ENCODE measurements around the gene GCN1. TPM values are rescaled to one million over a fixed set of nuclear protein-coding genes. Genes with fewer than 3 reads are reported as not detected.

Gene GCN1
- total and polyA plus RNA-seq, 7 donors, result 9.2 to 70.3 (median 32.9) TPM

GRCh38 chr12:120180975-120181374, 13.5 kb downstream of the GCN1 start:
- no peak overlapping the region for H3K27ac ChIP-seq
- H3K4me3 ChIP-seq, result no peak overlapping the region
- H3K27me3 ChIP-seq, result no peaks in the 10 kb centered on the region
- peaks cover 34 to 87% (median 66%) of the 10 kb centered on the region in 4 donors for H3K36me3 ChIP-seq
- no peaks in the 10 kb centered on the region for H3K4me1 ChIP-seq
- TF ChIP-seq EP300 (IDR thresholded peaks at IDR 0.05) (no peak), CTCF (IDR thresholded peaks at IDR 0.05) (no peak), POLR2AphosphoS5 (IDR thresholded peaks at IDR 0.05) (no peak), POLR2A (IDR thresholded peaks at IDR 0.05) (no peak)
- H3K9me3 ChIP-seq, result no peaks in the 10 kb centered on the region
- DNase-seq, result no peak
- intact Hi-C loops (cut with DNase I), result loop anchor here (10.0 kb wide), 1 partner anchor 624 kb away; no protein-coding TSS in a partner anchor
- 85 to 92% methylated on average over 7 of the region's 7 CpGs for WGBS, 2 donors

GRCh38 chr12:120175537-120175936, 19.0 kb downstream of the GCN1 start:
- Histone ChIP-seq H3K4me1 (no peaks in the 10 kb centered on the region), H3K9me3 (no peaks in the 10 kb centered on the region), H3K4me3 (no peak overlapping the region), H3K36me3 (peaks cover 44 to 96% (median 81%) of the 10 kb centered on the region in 4 donors), H3K27me3 (no peaks in the 10 kb centered on the region), H3K27ac (no peak overlapping the region)
- DNase-seq, result no peak
- 93 to 94% methylated on average over 11 of the region's 11 CpGs for WGBS, 2 donors
- TF ChIP-seq POLR2A (IDR thresholded peaks at IDR 0.05) (no peak), EP300 (IDR thresholded peaks at IDR 0.05) (no peak), POLR2AphosphoS5 (IDR thresholded peaks at IDR 0.05) (no peak), CTCF (IDR thresholded peaks at IDR 0.05) (no peak)
- intact Hi-C loops (cut with DNase I), result no loop called here

GRCh38 chr12:120175062-120175461, 19.5 kb downstream of the GCN1 start:
- 74 to 97% methylated on average over 5 of the region's 5 CpGs for WGBS, 2 donors
- no peaks in the 10 kb centered on the region for H3K9me3 ChIP-seq
- intact Hi-C loops (cut with DNase I), result no loop called here
- H3K4me1 ChIP-seq, result no peaks in the 10 kb centered on the region
- no peak overlapping the region for H3K27ac ChIP-seq
- H3K27me3 ChIP-seq, result no peaks in the 10 kb centered on the region
- no peak overlapping the region for H3K4me3 ChIP-seq
- no peak for DNase-seq
- peaks cover 44 to 100% (median 85%) of the 10 kb centered on the region in 4 donors for H3K36me3 ChIP-seq
- TF ChIP-seq POLR2A (IDR thresholded peaks at IDR 0.05) (no peak), POLR2AphosphoS5 (IDR thresholded peaks at IDR 0.05) (no peak), EP300 (IDR thresholded peaks at IDR 0.05) (no peak), CTCF (IDR thresholded peaks at IDR 0.05) (no peak)

- Histone ChIP-seq H3K27me3 (no peaks in the 10 kb centered on the region), H3K4me3 (no peak overlapping the region), H3K27ac (no peak overlapping the region), H3K9me3 (no peaks in the 10 kb centered on the region), H3K36me3 (peaks cover 38 to 100% (median 77%) of the 10 kb centered on the region in 4 donors), H3K4me1 (no peaks in the 10 kb centered on the region)
- intact Hi-C loops (cut with DNase I), result no loop called here
- TF ChIP-seq CTCF (IDR thresholded peaks at IDR 0.05) (no peak), POLR2AphosphoS5 (IDR thresholded peaks at IDR 0.05) (no peak), EP300 (IDR thresholded peaks at IDR 0.05) (no peak), POLR2A (IDR thresholded peaks at IDR 0.05) (no peak)
- 95 to 97% methylated on average over 3 of the region's 3 CpGs for WGBS, 2 donors
- DNase-seq, result no peak
Measured at GRCh38 chr12:120172053-120172452, 22.5 kb downstream of the GCN1 start.

GRCh38 chr12:120170631-120171030, 23.9 kb downstream of the GCN1 start:
- intact Hi-C loops (cut with DNase I), result no loop called here
- no peaks in the 10 kb centered on the region for H3K4me1 ChIP-seq
- H3K36me3 ChIP-seq, result peaks cover 35 to 100% (median 64%) of the 10 kb centered on the region in 4 donors
- H3K27me3 ChIP-seq, result no peaks in the 10 kb centered on the region
- no peak overlapping the region for H3K27ac ChIP-seq
- no peak overlapping the region for H3K4me3 ChIP-seq
- no peak for DNase-seq
- TF ChIP-seq POLR2AphosphoS5 (IDR thresholded peaks at IDR 0.05) (no peak), POLR2A (IDR thresholded peaks at IDR 0.05) (no peak), EP300 (IDR thresholded peaks at IDR 0.05) (no peak), CTCF (IDR thresholded peaks at IDR 0.05) (no peak)
- H3K9me3 ChIP-seq, result no peaks in the 10 kb centered on the region
- WGBS, 2 donors, result 95 to 96% methylated on average over 7 of the region's 7 CpGs
